DND-41 (cell line): ENCODE data around the gene HES2.
A peak's percentile ranks its signal among the peaks of the same experiment; 100 is the strongest.
"Not testable (repeated sequence)": the region's sequence is repeated elsewhere in the genome, so short reads cannot be mapped to it uniquely, and the experiment has no call there.

Experiments
- ATAC-seq: fragments of 200-7000 bp; cut with Tn5 transposase; 3 replicates; pipeline ENCODE4 v1.9.1; 2021; ENCODE audit warnings: low read depth; ENCODE audit not compliant: insufficient read depth
- DNase-seq: peaks from one replicate; pipeline ENCODE4 v3.0.0-alpha.2; 2020
- H2AFZ ChIP-seq: 2 replicates; pipeline ENCODE4 v1.6.0; 2012; ENCODE audit warnings: low read depth, low read length
- H3K27ac ChIP-seq: 2 replicates; pipeline ENCODE4 v1.5.1; 2012; ENCODE audit warnings: low read length, inconsistent platforms
- H3K27me3 ChIP-seq: fragments of 200-600 bp; sonication (generic); 2 replicates; pipeline ENCODE4 v1.6.0; 2012; ENCODE audit warnings: low read length, mild to moderate bottlenecking, inconsistent platforms; ENCODE audit not compliant: insufficient read depth, poor library complexity
- H3K36me3 ChIP-seq: 2 replicates; pipeline ENCODE4 v1.5.1; 2012; ENCODE audit warnings: low read length, inconsistent platforms; ENCODE audit not compliant: insufficient read depth
- H3K4me1 ChIP-seq: 2 replicates; pipeline ENCODE4 v1.5.1; 2012; ENCODE audit warnings: mild to moderate bottlenecking, low read length; ENCODE audit not compliant: insufficient read depth
- H3K4me2 ChIP-seq: 2 replicates; pipeline ENCODE4 v1.6.0; 2012; ENCODE audit warnings: mild to moderate bottlenecking, moderate library complexity, low read length, inconsistent platforms; ENCODE audit not compliant: insufficient read depth
- H3K4me3 ChIP-seq, 2 experiments: fragments of 200-600 bp in 1 of 2; shearing (Covaris generic) in 1 of 2; 2 replicates each; pipeline ENCODE4 v1.5.1; 2012 to 2016; ENCODE audit warnings: inconsistent platforms in 2 of 2, low read length in 2 of 2, mild to moderate bottlenecking in 2 of 2, low read depth in 1 of 2, moderate library complexity in 1 of 2
- H3K79me2 ChIP-seq: 2 replicates; pipeline ENCODE4 v1.6.0; 2012; ENCODE audit warnings: low read length, inconsistent platforms; ENCODE audit not compliant: insufficient read depth
- H3K9ac ChIP-seq: 2 replicates; pipeline ENCODE4 v1.6.0; 2012; ENCODE audit warnings: low read depth, mild to moderate bottlenecking, inconsistent platforms, low read length, moderate library complexity
- H3K9me3 ChIP-seq: 2 replicates; pipeline ENCODE4 v1.5.1; 2012; ENCODE audit warnings: low read length, moderate library complexity, mild to moderate bottlenecking, inconsistent platforms; ENCODE audit not compliant: insufficient read depth, severe bottlenecking
- H4K20me1 ChIP-seq: 2 replicates; pipeline ENCODE4 v1.6.0; 2012; ENCODE audit warnings: low read length; ENCODE audit not compliant: insufficient read depth
- CTCF ChIP-seq: IDR thresholded peaks from 2 replicates; pipeline ENCODE4 v1.5.1; 2012; ENCODE audit warnings: borderline replicate concordance, low read length, moderate library complexity, mild to moderate bottlenecking; ENCODE audit not compliant: poor library complexity, severe bottlenecking; ENCODE audit errors: extremely low read depth
- EZH2 ChIP-seq: IDR thresholded peaks from 3 replicates; pipeline ENCODE4 v1.6.1; 2012; ENCODE audit warnings: borderline replicate concordance, low read depth, mild to moderate bottlenecking, moderate library complexity, low read length, inconsistent platforms; ENCODE audit not compliant: severe bottlenecking

HES2 gene

GRCh38 chr1:6431645-6432579 lies 12.2 kb upstream of the HES2 start:
- H3K9ac ChIP-seq, ATAC-seq, H3K79me2 ChIP-seq, H3K36me3 ChIP-seq, H3K4me1 ChIP-seq, H3K9me3 ChIP-seq, H3K4me2 ChIP-seq, H2AFZ ChIP-seq, H3K4me3 ChIP-seq, H3K27ac ChIP-seq, H4K20me1 ChIP-seq, DNase-seq: not testable (repeated sequence)
- TF ChIP-seq CTCF: peak; percentile 3
- peaks cover 18% of the 10 kb centered on the region for H3K27me3 ChIP-seq

GRCh38 chr1:6429660-6430411 lies 10.1 kb upstream of the HES2 start:
- H3K9me3 ChIP-seq, H3K4me2 ChIP-seq, H4K20me1 ChIP-seq, H3K79me2 ChIP-seq, H3K4me3 ChIP-seq, ATAC-seq, H2AFZ ChIP-seq, H3K36me3 ChIP-seq, DNase-seq, H3K27ac ChIP-seq, H3K9ac ChIP-seq, H3K4me1 ChIP-seq: not testable (repeated sequence)
- peaks cover 15% of the 10 kb centered on the region for H3K27me3 ChIP-seq

DNA sequence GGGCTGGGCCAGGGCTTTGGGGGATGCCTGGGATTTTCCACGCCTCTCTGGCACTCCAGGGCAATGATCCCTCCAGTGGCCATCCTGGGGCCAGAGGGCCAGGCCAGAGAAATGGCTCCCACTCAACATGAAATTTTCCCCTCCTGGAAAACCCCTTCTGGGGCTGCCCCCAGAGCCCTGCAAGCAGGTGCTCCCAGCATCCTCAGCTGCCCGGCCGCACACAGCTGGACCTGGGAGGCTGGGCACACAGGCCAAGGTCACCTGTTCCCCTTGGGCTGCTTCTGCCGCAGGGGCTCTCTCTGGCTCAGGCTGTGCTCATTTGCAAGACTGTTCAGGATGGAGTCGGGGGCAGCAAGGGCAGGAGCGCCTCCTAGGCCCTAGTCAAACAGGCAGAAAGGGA lies 8.7 kb upstream of the HES2 start:
- not testable (repeated sequence) for H3K36me3 ChIP-seq, H3K4me2 ChIP-seq, H2AFZ ChIP-seq, H3K4me1 ChIP-seq, H3K9me3 ChIP-seq, DNase-seq, ATAC-seq, H3K27me3 ChIP-seq, H3K27ac ChIP-seq, H3K4me3 ChIP-seq, H4K20me1 ChIP-seq, H3K79me2 ChIP-seq, H3K9ac ChIP-seq

- Histone ChIP-seq H3K36me3 (no peaks in the 10 kb centered on the region), H3K4me2 (no peak overlapping the region), H3K9me3 (no peaks in the 10 kb centered on the region), H3K9ac (no peak overlapping the region), H3K27ac (no peak overlapping the region), H4K20me1 (peaks cover 3% of the 10 kb centered on the region; the same call in 1 of the 2 replicates), H3K4me3 (no peak overlapping the region), H3K27me3 (peaks cover 7% of the 10 kb centered on the region), H3K79me2 (no peaks in the 10 kb centered on the region), H3K4me1 (peaks cover 4% of the 10 kb centered on the region; the same call in 1 of the 2 replicates), H2AFZ (no peak overlapping the region)
- TF ChIP-seq EZH2 (no peak), CTCF (no peak)
- ATAC-seq (no peak), DNase-seq (no peak)
Observed at GRCh38 chr1:6427441-6428390, 8.0 kb upstream of the HES2 start.
